HG03097 (cell line): ENCODE data around the gene DISC1.

Experiments
- ATAC-seq: cut with Tn5 transposase; IDR thresholded peaks from one replicate; pipeline ENCODE4 v1.9.1; 2021; ENCODE audit not compliant: unreplicated experiment, low FRiP score

Gene DISC1

DNA sequence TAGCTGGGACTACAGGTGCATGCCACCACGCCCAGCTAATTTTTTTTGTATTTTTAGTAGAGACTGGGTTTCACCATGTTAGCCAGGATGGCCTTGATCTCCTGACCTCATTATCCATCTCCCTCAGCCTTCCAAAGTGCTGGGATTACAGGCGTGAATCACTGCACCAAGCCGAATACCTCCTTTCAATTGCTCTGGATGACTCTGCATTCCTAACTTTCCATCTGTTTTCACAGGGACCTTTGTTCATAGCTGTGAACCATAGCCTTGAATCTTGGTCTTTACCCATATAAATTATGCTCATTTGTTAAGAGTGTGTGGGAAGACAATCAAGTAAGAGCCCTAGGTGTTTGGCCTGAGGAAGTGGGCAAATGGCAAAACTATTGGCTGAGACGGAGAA is 422.7 kb downstream of the DISC1 start:
- ATAC-seq: no peak

- ATAC-seq: no peak
Observed at GRCh38 chr1:232057217-232057895, 430.8 kb downstream of the DISC1 start.

GRCh38 chr1:232057896-232058274 is 431.3 kb downstream of the DISC1 start:
- no peak for ATAC-seq

- no peak for ATAC-seq
Observed at GRCh38 chr1:232059726-232060374, 433.3 kb downstream of the DISC1 start.

DNA sequence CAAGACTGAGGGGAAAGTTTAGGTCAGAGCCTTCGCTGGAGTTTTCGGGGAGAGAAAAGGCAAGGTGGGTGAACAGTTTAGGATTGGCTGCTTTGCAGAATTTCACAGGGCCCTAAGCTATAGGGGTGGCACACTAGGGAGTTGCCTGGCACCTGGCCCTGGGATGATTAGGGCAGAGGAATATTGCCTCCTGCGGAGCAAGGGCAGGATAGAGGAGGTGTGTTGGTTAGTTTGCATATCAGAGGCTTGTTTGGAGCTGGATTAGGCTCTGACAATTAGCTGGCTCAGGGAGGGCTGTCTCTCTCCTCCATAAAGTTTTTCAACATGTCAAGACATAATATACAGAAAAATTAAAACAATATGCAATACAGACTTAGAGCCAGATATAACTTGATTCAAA is 436.4 kb downstream of the DISC1 start:
- ATAC-seq: no peak

- no peak for ATAC-seq
Observed at GRCh38 chr1:232066521-232066920, 439.9 kb downstream of the DISC1 start.

DNA sequence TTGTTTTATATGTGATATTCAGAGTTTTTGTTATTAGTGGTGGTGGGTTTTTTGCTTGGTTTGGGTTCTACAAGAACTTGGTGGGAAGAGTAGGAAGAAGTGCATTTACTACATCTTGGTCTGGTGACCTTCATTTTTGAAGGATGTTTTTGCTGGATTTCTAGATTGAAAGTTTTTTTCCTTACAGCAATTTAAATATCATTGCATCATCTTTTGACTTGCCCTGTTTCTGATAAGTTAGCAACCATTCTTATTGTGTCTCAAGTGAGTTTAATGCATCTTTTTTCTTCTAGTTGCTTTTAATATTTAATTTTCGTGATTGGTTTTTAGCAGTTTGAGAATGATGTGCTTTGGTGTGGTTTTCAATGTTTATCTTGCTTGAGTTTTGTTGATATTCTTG is 447.7 kb downstream of the DISC1 start:
- ATAC-seq: no peak

DNA sequence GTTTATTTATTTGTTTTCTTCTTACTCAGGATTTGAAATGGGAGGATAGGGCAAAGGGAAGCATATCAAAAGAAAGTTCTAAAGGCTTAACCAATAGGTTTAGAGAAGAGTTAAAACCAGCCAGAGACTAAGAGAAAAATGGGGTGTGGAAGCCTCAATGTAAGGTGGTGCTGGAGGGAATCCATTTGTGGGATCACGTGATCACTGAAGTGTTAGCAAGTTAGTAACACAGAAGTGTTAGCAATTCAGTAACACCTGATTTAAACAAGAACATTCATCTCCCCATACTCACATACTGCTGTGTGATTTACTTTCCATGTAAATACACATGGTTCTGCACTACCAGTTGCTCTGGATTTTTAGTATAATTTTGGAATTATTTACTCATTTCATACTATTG is 451.2 kb downstream of the DISC1 start:
- ATAC-seq: no peak

DNA sequence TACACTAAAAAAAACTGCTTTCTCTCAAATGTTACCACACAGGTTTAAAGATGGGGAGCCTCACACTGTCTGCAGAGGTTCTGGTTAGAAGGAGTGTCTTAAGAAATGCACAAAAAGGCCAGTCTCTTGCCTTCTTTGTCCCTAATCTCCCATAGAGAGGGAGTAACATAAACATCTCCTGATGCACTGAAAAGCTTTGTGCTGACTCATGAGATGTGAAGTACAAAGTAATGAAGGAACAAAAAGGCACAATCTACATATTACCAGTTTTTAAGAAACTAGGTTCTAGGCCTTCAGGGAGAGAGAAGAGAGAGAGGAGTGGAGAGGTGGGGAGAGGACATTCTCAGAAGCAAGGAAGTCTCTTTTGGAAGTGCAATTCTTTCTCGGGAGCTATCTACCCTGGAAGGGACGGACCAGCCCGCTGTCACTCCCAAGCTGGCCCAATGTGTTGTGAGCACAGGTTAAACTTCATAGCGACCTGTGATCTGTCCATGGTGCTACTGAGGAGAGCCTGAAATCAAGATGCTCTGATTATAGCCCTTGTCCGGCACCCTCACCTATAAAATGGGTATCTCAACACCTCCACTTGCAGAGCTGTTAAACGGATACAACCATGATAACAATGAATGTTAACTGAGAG is 458.1 kb downstream of the DISC1 start:
- no peak for ATAC-seq

DNA sequence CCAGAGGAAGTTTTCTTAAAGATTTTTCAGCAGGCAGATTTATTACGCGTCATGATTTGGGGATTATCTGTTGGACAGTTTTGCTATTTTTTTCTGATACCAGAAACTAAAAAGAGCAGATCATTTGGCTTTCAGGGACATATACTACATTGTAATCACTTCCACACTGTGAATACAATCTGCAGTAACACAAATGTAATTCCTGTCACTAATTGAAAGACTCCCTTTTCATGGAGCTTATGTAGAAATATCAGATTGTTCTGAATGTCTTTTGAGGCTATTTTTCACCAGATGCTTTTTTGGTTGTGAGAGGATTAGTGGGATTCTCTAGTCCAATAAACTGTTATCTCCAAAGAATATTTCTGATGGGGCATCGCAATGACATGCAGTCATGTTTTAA is 464.2 kb downstream of the DISC1 start:
- ATAC-seq: no peak
